Stomach (tissue), 9 donors: ENCODE measurements around the gene EFCAB10. TPM values are rescaled to one million over a fixed set of nuclear protein-coding genes. Genes with fewer than 3 reads are reported as not detected.
"Not testable (repeated sequence)": the region's sequence is repeated elsewhere in the genome, so short reads cannot be mapped to it uniquely, and the experiment has no call there.

ENCODE experiments used
- DNase-seq, 2 donors: peaks; one replicate each; pipeline versions ENCODE4 v3.0.0 to v3.0.0-alpha.2; 2013 to 2019
- H3K27ac ChIP-seq, 5 donors: fragments of 200-600 bp in 4 of 5; sonication (generic) in 4 of 5; one replicate each; pipeline ENCODE4 v1.5.1; 2013 to 2019; ENCODE audit warnings: mild to moderate bottlenecking in 1 of 5, moderate library complexity in 1 of 5
- H3K27me3 ChIP-seq, 3 donors: fragments of 200-600 bp; sonication (generic); one replicate each; pipeline ENCODE4 v1.5.1; 2017 to 2019; ENCODE audit warnings: mixed run types in 1 of 3
- H3K36me3 ChIP-seq, 4 donors: fragments of 200-600 bp; sonication (generic); 1 replicate in 3 of 4; 2 replicates in 1 of 4; pipeline ENCODE4 v1.5.1; 2016 to 2019
- H3K4me1 ChIP-seq, 4 donors: fragments of 200-600 bp; sonication (generic); one replicate each; pipeline ENCODE4 v1.5.1; 2016 to 2019
- H3K4me3 ChIP-seq, 4 donors: fragments of 200-600 bp; sonication (generic) in 3 of 4; one replicate each; pipeline ENCODE4 v1.5.1; 2016 to 2019; ENCODE audit warnings: mild to moderate bottlenecking in 1 of 4
- H3K9me3 ChIP-seq, 4 donors: fragments of 200-600 bp; sonication (generic); one replicate each; pipeline ENCODE4 v1.5.1; 2016 to 2019
- CTCF ChIP-seq, 7 experiments: fragments of 450-650 bp in 4 of 7; fragments of 200-600 bp in 3 of 7; sonication (generic) in 3 of 7; IDR thresholded peaks; one replicate each; pipeline ENCODE4 v1.5.1; 2016 to 2019; ENCODE audit warnings: antibody characterized with exemption in 7 of 7, control low read depth in 2 of 7, mild to moderate bottlenecking in 1 of 7
- EP300 ChIP-seq: sonication (generic); formaldehyde crosslinking; IDR thresholded peaks from one replicate; pipeline ENCODE4 v1.6.1; 2017; ENCODE audit warnings: antibody characterized with exemption
- POLR2A ChIP-seq, 4 donors: fragments of 450-650 bp; IDR thresholded peaks; one replicate each; pipeline ENCODE4 v1.6.1; 2016; ENCODE audit warnings: antibody characterized with exemption in 4 of 4, control low read depth in 2 of 4, mild to moderate bottlenecking in 1 of 4, moderate library complexity in 1 of 4
- POLR2AphosphoS5 ChIP-seq, 3 donors: sonication (generic); formaldehyde crosslinking; IDR thresholded peaks; one replicate each; pipeline ENCODE4 v1.6.1; 2016; ENCODE audit warnings: antibody characterized with exemption in 3 of 3
- WGBS, 5 donors: extraction: QIAGEN DNeasy Blood & Tissue Kit in 3 of 5; methylation state at CpG; one replicate each; pipeline versions ENCODE4 v1.1.5 to v1.1.7; 2013 to 2018; 5-methylcytosine and 5-hydroxymethylcytosine counted together
- intact Hi-C: fragments of 100-400 bp; cut with DNase I; formaldehyde crosslinking; loops from one replicate; pipeline ENCODE4 v1.15.1; 2023; ENCODE audit warnings: low total_unique reads
- polyA plus RNA-seq, 3 donors: library from polyadenylated mRNA; stranded (reverse); fragments of 200-250 nt; gene quantifications; one replicate each; pipeline ENCODE4 v1.2.3, GENCODE V29; 2013
- total RNA-seq, 5 donors: library from RNA; depleted of rRNA; stranded (reverse); fragments of >200 nt; gene quantifications; one replicate each; pipeline versions ENCODE4 v1.1.0 to v1.2.3, GENCODE V29; 2014 to 2016
- donor health status: healthy with polysubstance abuse.
- donor health status: Bipolar disorder and iron deficiency.
- donor health status: healthy.

The EFCAB10 gene
- total and polyA plus RNA-seq, 8 donors, result 1.5 TPM; not detected in 7

- Histone ChIP-seq H3K4me3 (no peak overlapping the region), H3K27ac (no peak overlapping the region), H3K4me1 (peaks cover 5 to 18% (median 10%) of the 10 kb centered on the region in 4 donors), H3K27me3 (no peaks in the 10 kb centered on the region), H3K9me3 (no peaks in the 10 kb centered on the region), H3K36me3 (no peaks in the 10 kb centered on the region)
- intact Hi-C loops, result no loop called here
- TF ChIP-seq EP300 (no peak), POLR2A (IDR thresholded peaks at IDR 0.05) (no peak), POLR2AphosphoS5 (IDR thresholded peaks at IDR 0.05) (no peak), CTCF (IDR thresholded peaks at IDR 0.05) (no peak)
- WGBS, 5 donors, result 74 to 80% (median 77%) methylated on average over 14 of the region's 14 CpGs
- no peak for DNase-seq
Measured at GRCh38 chr7:105600720-105601550, 19.6 kb upstream of the EFCAB10 start.

DNA sequence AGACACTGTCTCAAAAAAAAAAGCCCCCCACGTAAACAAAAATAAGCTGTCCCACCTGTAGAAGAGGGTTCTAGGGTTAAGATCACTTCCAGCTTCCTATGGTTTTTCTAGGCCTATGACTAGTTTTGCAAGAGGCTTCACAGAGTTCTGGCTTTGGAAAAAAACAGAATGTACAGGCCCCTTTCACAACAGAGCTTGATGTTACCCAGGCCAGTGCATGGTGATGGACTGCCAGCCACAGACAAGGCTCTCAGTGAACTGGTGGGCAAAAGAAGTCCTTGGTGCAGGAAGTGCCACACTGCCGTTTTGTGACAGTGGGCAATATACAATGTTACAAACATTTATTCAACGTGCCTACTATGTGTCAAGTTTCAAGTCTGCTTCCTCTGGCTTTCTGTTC is 18.3 kb upstream of the EFCAB10 start:
- intact Hi-C loops, result no loop called here
- H3K27ac ChIP-seq, result peak overlapping the region in 2 of 5 donors; percentile 32 to 67
- no peaks in the 10 kb centered on the region for H3K27me3 ChIP-seq
- TF ChIP-seq POLR2AphosphoS5 (IDR thresholded peaks at IDR 0.05), result peak in 1 of 3 donors; percentile 52
- no peak for TF ChIP-seq POLR2A (IDR thresholded peaks at IDR 0.05)
- H3K4me1 ChIP-seq, result peaks cover 5 to 18% (median 10%) of the 10 kb centered on the region in 4 donors
- H3K36me3 ChIP-seq, result no peaks in the 10 kb centered on the region
- 70 to 85% (median 77%) methylated on average over 3 of the region's 3 CpGs for WGBS, 5 donors
- DNase-seq, result peak in 1 of 2 donors; percentile 25
- no peak overlapping the region for H3K4me3 ChIP-seq
- H3K9me3 ChIP-seq, result no peaks in the 10 kb centered on the region

DNA sequence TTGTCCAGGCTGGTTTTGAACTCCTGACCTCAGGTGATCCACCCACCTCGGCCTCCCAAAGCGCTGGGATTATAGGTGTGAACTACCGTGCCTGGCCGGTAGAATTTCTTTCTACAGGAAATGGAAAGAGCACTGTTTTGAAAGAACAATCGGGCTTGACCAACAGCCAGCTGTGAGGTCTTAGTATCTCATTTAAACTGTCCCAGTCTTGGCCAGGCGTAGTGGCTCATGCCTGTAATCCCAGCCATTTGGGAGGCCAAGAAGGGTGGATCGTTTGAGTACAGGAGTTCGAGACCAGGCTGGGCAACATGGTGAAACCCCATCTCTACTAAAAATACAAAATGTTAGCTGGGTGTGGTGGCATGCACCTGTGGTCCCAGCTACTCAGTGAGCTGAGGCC is 17.8 kb upstream of the EFCAB10 start:
- H3K36me3 ChIP-seq, H3K27me3 ChIP-seq, DNase-seq, H3K9me3 ChIP-seq, H3K4me3 ChIP-seq, intact Hi-C loops: not testable (repeated sequence)
- 84 to 91% (median 86%) methylated on average over 8 of the region's 8 CpGs for WGBS, 5 donors
- peaks cover 5 to 18% (median 10%) of the 10 kb centered on the region in 4 donors for H3K4me1 ChIP-seq
- peak overlapping the region in 2 of 5 donors; percentile 32 to 67 for H3K27ac ChIP-seq

DNA sequence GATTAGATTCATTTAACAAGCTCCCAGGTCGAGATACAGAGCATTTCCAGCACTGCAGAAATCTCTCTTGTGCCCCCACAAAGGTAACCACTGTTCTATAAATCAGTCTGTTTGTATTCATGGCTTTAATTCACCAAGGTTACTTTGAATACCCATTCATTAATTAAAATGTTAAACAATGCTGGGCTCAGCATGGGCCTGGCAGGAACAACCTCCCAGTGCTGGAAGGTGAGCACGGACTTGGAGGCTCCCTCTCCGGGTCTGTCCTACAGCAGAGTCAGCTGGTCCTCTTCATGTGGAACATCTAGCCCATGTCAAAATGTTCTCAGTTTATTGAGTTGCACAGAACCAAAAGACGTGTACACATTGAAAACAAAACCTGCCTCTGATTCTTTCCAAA is 15.6 kb upstream of the EFCAB10 start:
- no peak for DNase-seq
- Histone ChIP-seq H3K9me3 (no peaks in the 10 kb centered on the region), H3K27ac (no peak overlapping the region), H3K27me3 (no peaks in the 10 kb centered on the region), H3K4me3 (no peak overlapping the region), H3K36me3 (no peaks in the 10 kb centered on the region), H3K4me1 (peaks cover 0 to 4% (median under 1%) of the 10 kb centered on the region in 4 donors)
- 31 to 49% (median 34%) methylated on average over 4 of the region's 4 CpGs for WGBS, 5 donors
- no peak for TF ChIP-seq EP300
- intact Hi-C loops, result no loop called here

GRCh38 chr7:105594034-105594433 is 12.7 kb upstream of the EFCAB10 start:
- Histone ChIP-seq H3K27ac (no peak overlapping the region), H3K4me1 (peaks cover 0 to 5% (median 0%) of the 10 kb centered on the region in 4 donors), H3K27me3 (no peaks in the 10 kb centered on the region), H3K9me3 (no peaks in the 10 kb centered on the region), H3K4me3 (no peak overlapping the region), H3K36me3 (no peaks in the 10 kb centered on the region)
- no peak for DNase-seq
- intact Hi-C loops, result no loop called here
- no peak for TF ChIP-seq EP300
- TF ChIP-seq POLR2AphosphoS5 (IDR thresholded peaks at IDR 0.05), result no peak
- TF ChIP-seq CTCF (IDR thresholded peaks at IDR 0.05), result no peak
- no peak for TF ChIP-seq POLR2A (IDR thresholded peaks at IDR 0.05)
- WGBS, 5 donors, result 36 to 60% (median 43%) methylated on average over 3 of the region's 3 CpGs

DNA sequence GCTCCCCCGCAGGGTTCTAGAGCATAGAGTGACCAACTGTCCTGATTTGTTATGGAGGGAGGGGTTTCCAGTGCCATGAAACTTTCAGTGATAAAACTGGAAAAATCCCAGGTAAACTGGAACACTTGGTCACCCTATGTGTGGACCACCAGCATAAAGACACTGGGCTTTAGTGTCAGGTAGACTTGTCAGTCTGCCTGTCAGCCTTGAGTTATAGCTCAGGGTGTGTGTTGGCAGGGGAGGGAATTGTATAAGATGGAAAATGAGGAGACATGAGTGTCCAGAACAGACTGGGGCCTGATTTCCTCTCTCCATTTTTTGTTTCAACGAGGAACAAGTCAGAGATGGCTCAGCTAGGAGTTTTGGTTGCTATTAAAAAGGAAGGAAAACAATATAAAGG is 10.2 kb upstream of the EFCAB10 start:
- 65 to 74% (median 68%) methylated on average over 2 of the region's 2 CpGs for WGBS, 5 donors
- H3K4me3 ChIP-seq, result no peak overlapping the region

More for the DNA sequence above, 10.2 kb upstream of the EFCAB10 start:
- TF ChIP-seq EP300, result no peak
- no peak for TF ChIP-seq POLR2A (IDR thresholded peaks at IDR 0.05)
- TF ChIP-seq POLR2AphosphoS5 (IDR thresholded peaks at IDR 0.05), result no peak
- TF ChIP-seq CTCF (IDR thresholded peaks at IDR 0.05), result no peak
- Histone ChIP-seq H3K9me3 (no peaks in the 10 kb centered on the region), H3K36me3 (no peaks in the 10 kb centered on the region), H3K27ac (no peak overlapping the region), H3K27me3 (no peaks in the 10 kb centered on the region), H3K4me1 (peaks cover 0 to 10% (median 0%) of the 10 kb centered on the region in 4 donors)
- intact Hi-C loops, result no loop called here
- DNase-seq, result no peak
